ENCODE results near the gene NEU3. TPM values are rescaled to one million over a fixed set of nuclear protein-coding genes. Genes with fewer than 3 reads are reported as not detected.
"Not testable (repeated sequence)": the region's sequence is repeated elsewhere in the genome, so short reads cannot be mapped to it uniquely, and the experiment has no call there.

Gene NEU3
- total and polyA plus RNA-seq, 5 donors from 2014 or later: 1.4 to 10.8 (median 2.2) TPM

GRCh38 chr11:75040167-75040770, 51.5 kb downstream of the NEU3 start:
- DNase-seq (no peak), ATAC-seq (ENCODE audit: low read depth in 2 of 2) (no peak)
- Mint-ChIP-seq H3K9me3 (peaks cover 0 to 9% (median 0%) of the 10 kb centered on the region in 7 donors), H3K36me3 (peaks cover 10% of the 10 kb centered on the region), H3K4me1 (peaks cover 0 to 2% (median under 1%) of the 10 kb centered on the region in 4 donors), H3K27me3 (peaks cover 28% of the 10 kb centered on the region), H3K4me3 (no peak overlapping the region), H3K27ac (no peak overlapping the region)
- no peaks in the 10 kb centered on the region for H3K9me3 ChIP-seq (ENCODE audit: control insufficient read depth in 2 of 2, low read length in 2 of 2)
- no peaks in the 10 kb centered on the region for H3K36me3 ChIP-seq (ENCODE audit: control insufficient read depth, insufficient read depth, low read length)
- H3K4me1 ChIP-seq (ENCODE audit: control insufficient read depth, insufficient read depth, low read length, poor library complexity, severe bottlenecking): no peaks in the 10 kb centered on the region
- H3K27ac ChIP-seq (ENCODE audit: insufficient read depth, low read length, poor library complexity, severe bottlenecking): no peak overlapping the region
- no peak overlapping the region for H3K4me3 ChIP-seq (ENCODE audit: low read depth, low read length)
- H3K27me3 ChIP-seq (ENCODE audit: control insufficient read depth, insufficient read depth, low read length): no peaks in the 10 kb centered on the region

- DNase-seq: no peak
- Mint-ChIP-seq H3K9me3 (peaks cover 0 to 9% (median 0%) of the 10 kb centered on the region in 7 donors), H3K4me3 (no peak overlapping the region), H3K36me3 (peaks cover 10% of the 10 kb centered on the region), H3K27me3 (peaks cover 28% of the 10 kb centered on the region), H3K27ac (no peak overlapping the region), H3K4me1 (peaks cover 0 to 1% (median 0%) of the 10 kb centered on the region in 4 donors)
- no peak for ATAC-seq (ENCODE audit: low read depth in 2 of 2)
- Histone ChIP-seq H3K27ac (ENCODE audit: insufficient read depth, low read length, poor library complexity, severe bottlenecking) (no peak overlapping the region), H3K4me1 (ENCODE audit: control insufficient read depth, insufficient read depth, low read length, poor library complexity, severe bottlenecking) (no peaks in the 10 kb centered on the region), H3K27me3 (ENCODE audit: control insufficient read depth, insufficient read depth, low read length) (no peaks in the 10 kb centered on the region), H3K36me3 (ENCODE audit: control insufficient read depth, insufficient read depth, low read length) (no peaks in the 10 kb centered on the region), H3K4me3 (ENCODE audit: low read depth, low read length) (no peak overlapping the region), H3K9me3 (ENCODE audit: control insufficient read depth in 2 of 2, low read length in 2 of 2) (no peaks in the 10 kb centered on the region)
Measured at GRCh38 chr11:75041263-75041662, 52.5 kb downstream of the NEU3 start.

GRCh38 chr11:75041821-75042220, 53.1 kb downstream of the NEU3 start:
- DNase-seq; H3K4me3 Mint-ChIP-seq; H3K4me3 ChIP-seq (ENCODE audit: low read depth, low read length); H3K9me3 Mint-ChIP-seq; H3K36me3 Mint-ChIP-seq; H3K27me3 ChIP-seq (ENCODE audit: control insufficient read depth, insufficient read depth, low read length); H3K27ac Mint-ChIP-seq; H3K4me1 Mint-ChIP-seq; H3K9me3 ChIP-seq (ENCODE audit: control insufficient read depth in 2 of 2, low read length in 2 of 2); ATAC-seq (ENCODE audit: low read depth in 2 of 2); H3K27ac ChIP-seq (ENCODE audit: insufficient read depth, low read length, poor library complexity, severe bottlenecking); H3K4me1 ChIP-seq (ENCODE audit: control insufficient read depth, insufficient read depth, low read length, poor library complexity, severe bottlenecking); H3K36me3 ChIP-seq (ENCODE audit: control insufficient read depth, insufficient read depth, low read length): not testable (repeated sequence)
- H3K27me3 Mint-ChIP-seq: peaks cover 28% of the 10 kb centered on the region

- peaks cover 30% of the 10 kb centered on the region for H3K27me3 Mint-ChIP-seq
- H3K4me3 ChIP-seq (ENCODE audit: low read depth, low read length); H3K36me3 Mint-ChIP-seq; H3K27ac Mint-ChIP-seq; H3K4me1 ChIP-seq (ENCODE audit: control insufficient read depth, insufficient read depth, low read length, poor library complexity, severe bottlenecking); H3K36me3 ChIP-seq (ENCODE audit: control insufficient read depth, insufficient read depth, low read length); H3K4me1 Mint-ChIP-seq; H3K4me3 Mint-ChIP-seq; H3K9me3 ChIP-seq (ENCODE audit: control insufficient read depth in 2 of 2, low read length in 2 of 2); H3K9me3 Mint-ChIP-seq; DNase-seq; H3K27ac ChIP-seq (ENCODE audit: insufficient read depth, low read length, poor library complexity, severe bottlenecking); H3K27me3 ChIP-seq (ENCODE audit: control insufficient read depth, insufficient read depth, low read length); ATAC-seq (ENCODE audit: low read depth in 2 of 2): not testable (repeated sequence)
Measured at GRCh38 chr11:75044381-75045170, 55.8 kb downstream of the NEU3 start.

- not testable (repeated sequence) for H3K27me3 ChIP-seq (ENCODE audit: control insufficient read depth, insufficient read depth, low read length); H3K36me3 ChIP-seq (ENCODE audit: control insufficient read depth, insufficient read depth, low read length); H3K4me3 Mint-ChIP-seq; DNase-seq; H3K36me3 Mint-ChIP-seq; H3K27ac ChIP-seq (ENCODE audit: insufficient read depth, low read length, poor library complexity, severe bottlenecking); ATAC-seq (ENCODE audit: low read depth in 2 of 2); H3K27ac Mint-ChIP-seq; H3K9me3 Mint-ChIP-seq; H3K9me3 ChIP-seq (ENCODE audit: control insufficient read depth in 2 of 2, low read length in 2 of 2); H3K4me1 ChIP-seq (ENCODE audit: control insufficient read depth, insufficient read depth, low read length, poor library complexity, severe bottlenecking); H3K4me3 ChIP-seq (ENCODE audit: low read depth, low read length); H3K4me1 Mint-ChIP-seq
- peaks cover 24% of the 10 kb centered on the region for H3K27me3 Mint-ChIP-seq
Measured at GRCh38 chr11:75046668-75047067, 57.9 kb downstream of the NEU3 start.

GRCh38 chr11:75047191-75047590, 58.5 kb downstream of the NEU3 start:
- Mint-ChIP-seq H3K4me1 (no peaks in the 10 kb centered on the region), H3K9me3 (peaks cover 0 to 1% (median 0%) of the 10 kb centered on the region in 7 donors), H3K27ac (no peak overlapping the region), H3K27me3 (peaks cover 21% of the 10 kb centered on the region), H3K36me3 (no peaks in the 10 kb centered on the region), H3K4me3 (no peak overlapping the region)
- no peak overlapping the region for H3K27ac ChIP-seq (ENCODE audit: insufficient read depth, low read length, poor library complexity, severe bottlenecking)
- H3K36me3 ChIP-seq (ENCODE audit: control insufficient read depth, insufficient read depth, low read length): no peaks in the 10 kb centered on the region
- no peaks in the 10 kb centered on the region for H3K9me3 ChIP-seq (ENCODE audit: control insufficient read depth in 2 of 2, low read length in 2 of 2)
- DNase-seq: no peak
- H3K27me3 ChIP-seq (ENCODE audit: control insufficient read depth, insufficient read depth, low read length): peaks cover under 1% of the 10 kb centered on the region
- H3K4me3 ChIP-seq (ENCODE audit: low read depth, low read length): no peak overlapping the region
- no peak for ATAC-seq (ENCODE audit: low read depth in 2 of 2)
- no peaks in the 10 kb centered on the region for H3K4me1 ChIP-seq (ENCODE audit: control insufficient read depth, insufficient read depth, low read length, poor library complexity, severe bottlenecking)

- not testable (repeated sequence) for H3K36me3 Mint-ChIP-seq; ATAC-seq (ENCODE audit: low read depth in 2 of 2); DNase-seq; H3K27ac Mint-ChIP-seq; H3K4me3 ChIP-seq (ENCODE audit: low read depth, low read length); H3K36me3 ChIP-seq (ENCODE audit: control insufficient read depth, insufficient read depth, low read length); H3K4me1 Mint-ChIP-seq; H3K4me3 Mint-ChIP-seq; H3K4me1 ChIP-seq (ENCODE audit: control insufficient read depth, insufficient read depth, low read length, poor library complexity, severe bottlenecking); H3K27ac ChIP-seq (ENCODE audit: insufficient read depth, low read length, poor library complexity, severe bottlenecking)
- Histone ChIP-seq H3K9me3 (ENCODE audit: control insufficient read depth in 2 of 2, low read length in 2 of 2) (peaks cover 4 to 12% of the 10 kb centered on the region in 2 experiments), H3K27me3 (ENCODE audit: control insufficient read depth, insufficient read depth, low read length) (peaks cover 13% of the 10 kb centered on the region)
- Mint-ChIP-seq H3K9me3 (peaks cover 0 to 11% (median 6%) of the 10 kb centered on the region in 7 donors), H3K27me3 (peaks cover 34% of the 10 kb centered on the region)
Measured at GRCh38 chr11:75049501-75050266, 61.0 kb downstream of the NEU3 start.

Measured in CD4-positive, CD25-positive, alpha-beta regulatory T cell (primary cell).